Measurements from ENCODE around the gene ITIH5. TPM values are rescaled to one million over a fixed set of nuclear protein-coding genes. Genes with fewer than 3 reads are reported as not detected.

The ITIH5 gene
- polyA plus RNA-seq, 3 donors: not detected

DNA sequence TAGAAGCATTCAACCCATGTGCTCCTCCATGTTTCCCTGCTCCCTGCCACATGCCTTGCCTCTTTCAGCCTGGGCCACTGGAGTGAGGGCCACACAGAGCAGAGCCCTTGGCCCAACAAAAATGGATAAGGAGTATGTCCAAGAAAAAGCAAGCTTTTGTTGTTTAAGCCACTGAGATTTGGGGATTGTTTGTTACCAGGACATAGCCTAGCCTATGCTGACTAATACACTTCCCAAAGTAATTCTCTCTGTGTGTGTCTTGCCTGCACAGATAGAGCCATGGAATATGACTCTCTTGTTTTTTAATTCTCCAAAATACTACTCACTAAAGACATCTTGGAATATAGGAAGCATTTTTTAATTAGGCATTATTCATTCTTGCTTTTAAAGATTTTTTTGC lies 22.8 kb upstream of the ITIH5 start:
- intact Hi-C loops (cut with micrococcal nuclease): loop anchor here in 1 of 2 donors (5.0 kb wide), 1 partner anchor 162 kb away; no protein-coding TSS in a partner anchor
- no peak for DNase-seq
- Mint-ChIP-seq H3K9me3 (peaks cover 18 to 34% (median 26%) of the 10 kb centered on the region in 7 donors), H3K4me3 (no peak overlapping the region), H3K27me3 (ENCODE audit: low read depth in 3 of 3) (peaks cover 0 to 14% (median 3%) of the 10 kb centered on the region in 3 donors), H3K27ac (no peak overlapping the region), H3K36me3 (no peaks in the 10 kb centered on the region), H3K4me1 (peaks cover 3% of the 10 kb centered on the region)
- Histone ChIP-seq H2AFZ (ENCODE audit: insufficient read depth, low read depth, low read length, poor library complexity, severe bottlenecking) (no peak overlapping the region), H3K79me2 (ENCODE audit: insufficient read depth, low read length) (no peaks in the 10 kb centered on the region), H3K27ac (ENCODE audit: low read depth in 1 of 2, low read length in 2 of 2) (no peak overlapping the region), H3K4me3 (replicated peaks in 1 of 3; ENCODE audit: low read depth in 2 of 3, low read length in 3 of 3) (no peak overlapping the region), H3K4me2 (replicated peaks; ENCODE audit: extremely low read depth, low read length, poor library complexity, severe bottlenecking) (no peak overlapping the region), H3K9me3 (replicated peaks in 1 of 2; ENCODE audit: control insufficient read depth in 1 of 2, insufficient read depth in 1 of 2, low read length in 2 of 2) (peaks cover 23 to 24% of the 10 kb centered on the region in 2 donors), H4K20me1 (ENCODE audit: insufficient read depth, low read length) (no peaks in the 10 kb centered on the region), H3K27me3 (ENCODE audit: control insufficient read depth in 2 of 2, insufficient read depth in 2 of 2, low read length in 2 of 2) (peaks cover 0 to 3% of the 10 kb centered on the region in 2 donors), H3K36me3 (replicated peaks in 1 of 2; ENCODE audit: control insufficient read depth in 1 of 2, insufficient read depth in 2 of 2, low read length in 2 of 2) (no peaks in the 10 kb centered on the region), H3K4me1 (ENCODE audit: control insufficient read depth in 1 of 2, insufficient read depth in 2 of 2, low read length in 2 of 2) (no peaks in the 10 kb centered on the region), H3K9ac (ENCODE audit: insufficient read depth, low read length, poor library complexity, severe bottlenecking) (no peak overlapping the region)
- TF ChIP-seq, protein P1, sequence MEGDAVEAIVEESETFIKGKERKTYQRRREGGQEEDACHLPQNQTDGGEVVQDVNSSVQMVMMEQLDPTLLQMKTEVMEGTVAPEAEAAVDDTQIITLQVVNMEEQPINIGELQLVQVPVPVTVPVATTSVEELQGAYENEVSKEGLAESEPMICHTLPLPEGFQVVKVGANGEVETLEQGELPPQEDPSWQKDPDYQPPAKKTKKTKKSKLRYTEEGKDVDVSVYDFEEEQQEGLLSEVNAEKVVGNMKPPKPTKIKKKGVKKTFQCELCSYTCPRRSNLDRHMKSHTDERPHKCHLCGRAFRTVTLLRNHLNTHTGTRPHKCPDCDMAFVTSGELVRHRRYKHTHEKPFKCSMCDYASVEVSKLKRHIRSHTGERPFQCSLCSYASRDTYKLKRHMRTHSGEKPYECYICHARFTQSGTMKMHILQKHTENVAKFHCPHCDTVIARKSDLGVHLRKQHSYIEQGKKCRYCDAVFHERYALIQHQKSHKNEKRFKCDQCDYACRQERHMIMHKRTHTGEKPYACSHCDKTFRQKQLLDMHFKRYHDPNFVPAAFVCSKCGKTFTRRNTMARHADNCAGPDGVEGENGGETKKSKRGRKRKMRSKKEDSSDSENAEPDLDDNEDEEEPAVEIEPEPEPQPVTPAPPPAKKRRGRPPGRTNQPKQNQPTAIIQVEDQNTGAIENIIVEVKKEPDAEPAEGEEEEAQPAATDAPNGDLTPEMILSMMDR (IDR thresholded peaks at IDR 0.05): no peak

DNA sequence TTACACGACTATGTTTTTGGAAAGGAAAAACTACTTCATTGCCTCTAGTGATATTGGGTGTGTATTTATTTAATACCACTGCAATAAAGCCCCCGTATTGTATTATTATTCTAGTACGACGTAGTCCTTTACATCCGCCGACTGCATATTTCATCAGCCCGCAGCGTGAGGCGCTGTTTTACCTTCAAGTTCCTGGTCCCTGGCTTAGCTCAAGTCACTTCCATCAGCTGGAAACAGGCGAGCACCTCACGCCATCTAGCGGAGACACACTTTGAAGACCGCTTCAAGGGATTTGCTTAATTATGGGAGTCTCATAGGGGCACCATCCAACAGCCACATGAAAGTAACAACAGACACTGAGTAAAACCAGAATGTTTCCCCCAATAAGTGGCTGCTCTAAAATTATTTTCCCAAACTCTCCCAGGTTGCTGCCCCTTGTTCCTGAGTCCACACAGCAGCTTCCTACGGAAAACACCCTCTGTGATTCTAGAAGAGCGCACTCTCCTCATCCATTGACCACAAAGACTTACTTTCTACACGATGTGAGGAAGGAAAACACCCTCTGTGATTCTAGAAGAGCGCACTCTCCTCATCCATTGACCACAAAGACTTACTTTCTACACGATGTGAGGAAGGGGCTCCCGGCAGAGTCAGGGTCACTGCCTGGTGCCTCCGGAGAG lies 20.6 kb upstream of the ITIH5 start:
- no peak overlapping the region for H3K4me2 ChIP-seq (replicated peaks; ENCODE audit: extremely low read depth, low read length, poor library complexity, severe bottlenecking)
- no peaks in the 10 kb centered on the region for H4K20me1 ChIP-seq (ENCODE audit: insufficient read depth, low read length)
- DNase-seq: peak; percentile 44 to 66 (median 45)
- H3K9me3 ChIP-seq (replicated peaks in 1 of 2; ENCODE audit: control insufficient read depth in 1 of 2, insufficient read depth in 1 of 2, low read length in 2 of 2): peaks cover 15 to 21% of the 10 kb centered on the region in 2 donors
- Mint-ChIP-seq H3K4me3 (no peak overlapping the region), H3K4me1 (peaks cover 3% of the 10 kb centered on the region), H3K9me3 (peaks cover 13 to 30% (median 19%) of the 10 kb centered on the region in 7 donors), H3K27me3 (ENCODE audit: low read depth in 3 of 3) (peaks cover 7 to 17% (median 8%) of the 10 kb centered on the region in 3 donors), H3K27ac (peak overlapping the region in 1 of 7 donors; percentile 38), H3K36me3 (no peaks in the 10 kb centered on the region)
- no peak overlapping the region for H2AFZ ChIP-seq (ENCODE audit: insufficient read depth, low read depth, low read length, poor library complexity, severe bottlenecking)
- H3K4me3 ChIP-seq (replicated peaks in 1 of 3; ENCODE audit: low read depth in 2 of 3, low read length in 3 of 3): no peak overlapping the region
- no peaks in the 10 kb centered on the region for H3K36me3 ChIP-seq (replicated peaks in 1 of 2; ENCODE audit: control insufficient read depth in 1 of 2, insufficient read depth in 2 of 2, low read length in 2 of 2)
- H3K9ac ChIP-seq (ENCODE audit: insufficient read depth, low read length, poor library complexity, severe bottlenecking): no peak overlapping the region
- WGBS (ENCODE audit: insufficient coverage): 24% methylated on average over 11 of the region's 20 CpGs
- peaks cover under 1 to 4% of the 10 kb centered on the region in 2 donors for H3K27me3 ChIP-seq (ENCODE audit: control insufficient read depth in 2 of 2, insufficient read depth in 2 of 2, low read length in 2 of 2)
- TF ChIP-seq, protein P1 (IDR thresholded peaks at IDR 0.05): peak; percentile 80
- no peaks in the 10 kb centered on the region for H3K4me1 ChIP-seq (ENCODE audit: control insufficient read depth in 1 of 2, insufficient read depth in 2 of 2, low read length in 2 of 2)
- intact Hi-C loops (cut with micrococcal nuclease): loop anchor here in 1 of 2 donors (5.0 kb wide), 1 partner anchor 160 kb away; no protein-coding TSS in a partner anchor
- no peaks in the 10 kb centered on the region for H3K79me2 ChIP-seq (ENCODE audit: insufficient read depth, low read length)
- H3K27ac ChIP-seq (ENCODE audit: low read depth in 1 of 2, low read length in 2 of 2): no peak overlapping the region
